B cell (primary cell): Measurements from ENCODE around the gene POU1F1. TPM values are rescaled to one million over a fixed set of nuclear protein-coding genes. Genes with fewer than 3 reads are reported as not detected.

Source experiments
- ATAC-seq: fragments of 200-7000 bp; cut with Tn5 transposase; one replicate; pipeline ENCODE4 v1.10.0; 2021; ENCODE audit warnings: low read depth, mild to moderate bottlenecking, moderate number of reproducible peaks, moderate library complexity
- CTCF ChIA-PET: fragments of 350-600 bp; sonication (Branson Sonifier 250); formaldehyde crosslinking; loops from one replicate; lab custom pipeline; 2021; ENCODE audit warnings: antibody characterized with exemption, inconsistent platforms; lab: Charles Lee
- POLR2A ChIA-PET: fragments of 350-600 bp; sonication (Branson Sonifier 250); formaldehyde crosslinking; loops from one replicate; lab custom pipeline; 2021; ENCODE audit warnings: antibody characterized with exemption; lab: Charles Lee
- DNase-seq: peaks from one replicate; pipeline ENCODE4 v3.0.0; 2013
- H2AFZ ChIP-seq: 2 replicates; pipeline ENCODE4 v1.6.1; 2012; ENCODE audit warnings: mild to moderate bottlenecking, low read depth, low read length; ENCODE audit not compliant: insufficient read depth, poor library complexity, severe bottlenecking
- H3K27ac ChIP-seq, 2 donors: 1 replicate in 1 of 2; 2 replicates in 1 of 2; pipeline ENCODE4 v1.5.1; 2012 to 2013; ENCODE audit warnings: low read length in 2 of 2, mild to moderate bottlenecking in 2 of 2, moderate library complexity in 1 of 2
- H3K27me3 ChIP-seq, 4 experiments: fragments of 200-600 bp in 1 of 4; sonication (generic) in 1 of 4; replicated peaks in 1 of 4; 1 replicate in 2 of 4; 2 replicates in 2 of 4; pipeline versions ENCODE4 v1.6.1 to v1.7.0; 2013 to 2016; ENCODE audit warnings: low read length in 3 of 4, mild to moderate bottlenecking in 2 of 4, mixed read lengths in 1 of 4, moderate library complexity in 1 of 4; ENCODE audit not compliant: insufficient read depth in 4 of 4, control insufficient read depth in 3 of 4; ENCODE audit errors: control extremely low read depth in 1 of 4
- H3K36me3 ChIP-seq, 2 experiments: replicated peaks in 1 of 2; 1 replicate in 1 of 2; 2 replicates in 1 of 2; pipeline versions ENCODE4 v1.6.1 to v1.7.1; 2013; ENCODE audit warnings: low read length in 1 of 2; ENCODE audit not compliant: insufficient read depth in 2 of 2, control insufficient read depth in 1 of 2; ENCODE audit errors: control extremely low read depth in 1 of 2, extremely low read depth in 1 of 2
- H3K4me1 ChIP-seq, 2 donors: fragments of 200-600 bp in 1 of 2; sonication (generic) in 1 of 2; 1 replicate in 1 of 2; 2 replicates in 1 of 2; pipeline versions ENCODE4 v1.5.1 to v1.6.1; 2013 to 2017; ENCODE audit warnings: low read length in 2 of 2; ENCODE audit not compliant: control insufficient read depth in 2 of 2, insufficient read depth in 2 of 2
- H3K4me2 ChIP-seq: replicated peaks from 2 replicates; pipeline ENCODE3; 2012; ENCODE audit warnings: mild to moderate bottlenecking, low read depth, low read length; ENCODE audit not compliant: poor library complexity, severe bottlenecking
- H3K4me3 ChIP-seq, 5 experiments: fragments of 200-600 bp in 1 of 5; sonication (generic) in 1 of 5; 1 replicate in 3 of 5; 2 replicates in 2 of 5; pipeline versions ENCODE4 v1.5.1 to v1.7.0; 2011 to 2016; ENCODE audit warnings: low read length in 4 of 5, mild to moderate bottlenecking in 4 of 5, low read depth in 2 of 5, control low read depth in 1 of 5, moderate library complexity in 1 of 5; ENCODE audit not compliant: insufficient read depth in 1 of 5; ENCODE audit errors: control extremely low read depth in 1 of 5, extremely low read depth in 1 of 5
- H3K79me2 ChIP-seq: fragments of 200-600 bp; sonication (generic); one replicate; pipeline ENCODE4 v1.6.0; 2016; ENCODE audit warnings: low read length; ENCODE audit not compliant: control insufficient read depth, insufficient read depth
- H3K9ac ChIP-seq: fragments of 200-600 bp; sonication (generic); 2 replicates; pipeline ENCODE4 v1.6.1; 2017; ENCODE audit warnings: mild to moderate bottlenecking, low read length, moderate library complexity
- H3K9me3 ChIP-seq, 3 donors: one replicate each; pipeline versions ENCODE4 v1.6.1 to v1.7.1; 2013; ENCODE audit warnings: low read length in 2 of 3; ENCODE audit not compliant: control insufficient read depth in 2 of 3, insufficient read depth in 1 of 3; ENCODE audit errors: control extremely low read depth in 1 of 3
- H4K20me1 ChIP-seq: 2 replicates; pipeline ENCODE4 v1.6.0; 2012; ENCODE audit warnings: mild to moderate bottlenecking, low read length; ENCODE audit not compliant: insufficient read depth, control insufficient read depth, poor library complexity, severe bottlenecking
- H3K27ac Mint-ChIP-seq: one replicate; pipeline ENCODE4 v1.8.0; 2021; ENCODE audit warnings: mixed read lengths
- H3K27me3 Mint-ChIP-seq: one replicate; pipeline ENCODE4 v1.8.0; 2021; ENCODE audit warnings: mixed read lengths
- H3K4me1 Mint-ChIP-seq: one replicate; pipeline ENCODE4 v1.8.0; 2021; ENCODE audit warnings: mixed read lengths
- H3K4me3 Mint-ChIP-seq: one replicate; pipeline ENCODE4 v1.8.0; 2021; ENCODE audit warnings: mixed read lengths
- H3K9me3 Mint-ChIP-seq: one replicate; pipeline ENCODE4 v1.8.0; 2022; ENCODE audit warnings: mixed read lengths; ENCODE audit not compliant: insufficient read depth
- CTCF ChIP-seq: fragments of 200-600 bp; IDR thresholded peaks from one replicate; pipeline ENCODE4 v1.8.0; 2022; ENCODE audit warnings: antibody characterized with exemption, mild to moderate bottlenecking
- EZH2 ChIP-seq: IDR thresholded peaks from 2 replicates; pipeline ENCODE4 v1.6.1; 2012; ENCODE audit warnings: borderline replicate concordance, low read depth, mild to moderate bottlenecking, moderate library complexity, low read length; ENCODE audit not compliant: insufficient read depth, poor library complexity, severe bottlenecking
- WGBS: methylation state at CpG from one replicate; pipeline ENCODE4 v1.1.5; 2013; ENCODE audit warnings: missing lambda C conversion rate; ENCODE audit not compliant: insufficient coverage; 5-methylcytosine and 5-hydroxymethylcytosine counted together
- intact Hi-C: fragments of 100-400 bp; cut with micrococcal nuclease; formaldehyde crosslinking; loops from one replicate; pipeline ENCODE4 v1.10.0; 2022
- polyA minus RNA-seq: library from RNA; depleted of rRNA, polyadenylated mRNA; stranded (reverse); fragments of >200 nt; gene quantifications from 2 replicates; pipeline ENCODE4 v1.2.3, GENCODE V29; 2012
- polyA plus RNA-seq: library from polyadenylated mRNA; depleted of rRNA; stranded (reverse); fragments of >200 nt; gene quantifications from 2 replicates; pipeline ENCODE4 v1.2.3, GENCODE V29; 2012
- total RNA-seq, 2 donors: library from RNA; stranded (reverse); fragments of 120-200 nt in 1 of 2; gene quantifications; 1 replicate in 1 of 2; 2 replicates in 1 of 2; pipeline versions ENCODE4 v1.2.3 to v1.2.4, GENCODE V29; 2013 to 2022

Gene POU1F1
- total RNA-seq (not detected in 2 replicates), polyA plus RNA-seq (not detected in 2 replicates), polyA minus RNA-seq (not detected in 2 replicates)
- total RNA-seq (2013) = not detected

- Histone ChIP-seq H3K27ac (no peak within 1 kb of the TSS), H3K9me3 (no peaks in the 10 kb centered on the region), H3K4me1 (peaks cover 12 to 17% of the 10 kb centered on the region in 2 donors), H3K36me3 (no peaks in the 10 kb centered on the region), H2AFZ (no peak within 1 kb of the TSS), H3K9ac (no peak within 1 kb of the TSS), H3K27me3 (no peaks in the 10 kb centered on the region), H3K4me3 (no peak within 1 kb of the TSS), H3K4me2 (no peak within 1 kb of the TSS), H4K20me1 (no peaks in the 10 kb centered on the region), H3K79me2 (no peaks in the 10 kb centered on the region)
- Mint-ChIP-seq H3K27ac (no peak within 1 kb of the TSS), H3K4me1 (peaks cover 15% of the 10 kb centered on the region), H3K4me3 (no peak within 1 kb of the TSS), H3K9me3 (no peaks in the 10 kb centered on the region), H3K27me3 (peaks cover 4% of the 10 kb centered on the region)
- POLR2A ChIA-PET = no interaction called here
- DNase-seq = no peak
- intact Hi-C loops = no loop called here
- no peak for ATAC-seq
- TF ChIP-seq EZH2 (no peak), CTCF (no peak)
- CTCF ChIA-PET = interaction anchor here (1.7 kb wide), 1 partner anchor 15 kb away, joined by 5 read pairs; no protein-coding TSS in a partner anchor
- WGBS = no CpG with 5 or more reads among the region's 6 CpGs
These were observed at the start of gene POU1F1 for GRCh38 chr3:87276484-87276883. Gene POU1F1 (minus strand): TSS chr3:87276584. CDS start chr3:87276462, 122 bp downstream.

GRCh38 chr3:87324609-87325008 is 48.2 kb upstream of the POU1F1 start:
- no peak overlapping the region for H3K9ac ChIP-seq
- no peak overlapping the region for H3K4me3 ChIP-seq
- no peak for TF ChIP-seq EZH2
- TF ChIP-seq CTCF = no peak
- peaks cover 37% of the 10 kb centered on the region for H3K27me3 Mint-ChIP-seq
- H3K27ac ChIP-seq = no peak overlapping the region
- intact Hi-C loops = no loop called here
- H3K4me2 ChIP-seq = no peak overlapping the region
- ChIA-PET CTCF (no interaction called here), POLR2A (no interaction called here)
- H3K79me2 ChIP-seq = no peaks in the 10 kb centered on the region
- no peak for ATAC-seq
- H3K4me1 Mint-ChIP-seq = no peaks in the 10 kb centered on the region
- peaks cover 0 to 7% (median 3%) of the 10 kb centered on the region in 4 experiments for H3K27me3 ChIP-seq
- H3K27ac Mint-ChIP-seq = no peak overlapping the region
- DNase-seq = no peak
- no peaks in the 10 kb centered on the region for H3K9me3 ChIP-seq
- peaks cover 2% of the 10 kb centered on the region for H3K9me3 Mint-ChIP-seq
- no peaks in the 10 kb centered on the region for H3K4me1 ChIP-seq
- no peak overlapping the region for H3K4me3 Mint-ChIP-seq
- WGBS = no CpG with 5 or more reads among the region's 1 CpG
- no peaks in the 10 kb centered on the region for H3K36me3 ChIP-seq
- no peaks in the 10 kb centered on the region for H4K20me1 ChIP-seq
- no peak overlapping the region for H2AFZ ChIP-seq
